HEK293 (cell line): ENCODE results near the gene IL4I1.
A peak's percentile ranks its signal among the peaks of the same experiment; 100 is the strongest.

Source experiments
- CTCF ChIA-PET: fragments of 350-600 bp; formaldehyde crosslinking; extraction: SDS; loops from one replicate; lab custom pipeline; 2021; ENCODE audit warnings: antibody characterized with exemption; lab: Yijun Ruan, JAX
- POLR2A ChIA-PET: fragments of 300-600 bp; formaldehyde crosslinking; extraction: SDS; loops from one replicate; lab custom pipeline; 2020; ENCODE audit warnings: antibody characterized with exemption, inconsistent platforms; lab: Yijun Ruan, JAX
- H3K27ac ChIP-seq: fragments of 200-500 bp; sonication (Bioruptor generic); 2 replicates; pipeline ENCODE4 v1.5.1; 2014; ENCODE audit warnings: low read depth, low read length, control low read depth, inconsistent platforms; ENCODE audit errors: extremely low read depth
- H3K36me3 ChIP-seq, 2 experiments: fragments of 200-500 bp in 1 of 2; sonication (Bioruptor generic) in 1 of 2; 1 replicate in 1 of 2; 2 replicates in 1 of 2; pipeline ENCODE4 v1.5.1; 2014 to 2017; ENCODE audit warnings: inconsistent platforms in 2 of 2, low read length in 2 of 2; ENCODE audit not compliant: control insufficient read depth in 2 of 2, insufficient read depth in 1 of 2
- H3K4me1 ChIP-seq: fragments of 200-500 bp; sonication (Bioruptor generic); 2 replicates; pipeline ENCODE4 v1.5.1; 2014; ENCODE audit warnings: mild to moderate bottlenecking, low read length, inconsistent platforms; ENCODE audit not compliant: control insufficient read depth, insufficient read depth
- H3K4me3 ChIP-seq: 2 replicates; pipeline ENCODE4 v1.5.1; 2011; ENCODE audit warnings: low read depth, mild to moderate bottlenecking, control low read depth, low read length, moderate library complexity
- H3K9me3 ChIP-seq: fragments of 200-500 bp; sonication (Bioruptor generic); 2 replicates; pipeline ENCODE4 v1.5.1; 2014; ENCODE audit warnings: low read depth, low read length, inconsistent platforms; ENCODE audit not compliant: control insufficient read depth, insufficient read depth
- GLI4 ChIP-seq: fragments of 450-650 bp; formaldehyde crosslinking; IDR thresholded peaks from 2 replicates; pipeline ENCODE4 v1.5.1; 2016; ENCODE audit warnings: missing biosample characterization, missing genetic modification characterization
- KLF8 ChIP-seq: fragments of 450-650 bp; formaldehyde crosslinking; IDR thresholded peaks from 2 replicates; pipeline ENCODE4 v1.5.1; 2016; ENCODE audit warnings: missing biosample characterization, missing genetic modification characterization
- TCF7L2 ChIP-seq: IDR thresholded peaks from 2 replicates; pipeline ENCODE4 v1.6.1; 2011; ENCODE audit warnings: low read depth, mild to moderate bottlenecking, inconsistent platforms, low read length, moderate library complexity, borderline replicate concordance
- TSHZ1 ChIP-seq: fragments of 450-650 bp; formaldehyde crosslinking; IDR thresholded peaks from 2 replicates; pipeline ENCODE4 v1.5.1; 2016; ENCODE audit warnings: missing biosample characterization, missing genetic modification characterization, borderline replicate concordance
- ZBTB11 ChIP-seq: fragments of 450-650 bp; formaldehyde crosslinking; conservative IDR thresholded peaks from 2 replicates; pipeline ENCODE4 v1.5.1; 2016; ENCODE audit warnings: low read depth, missing biosample characterization, missing genetic modification characterization
- ZBTB26 ChIP-seq: fragments of 450-650 bp; formaldehyde crosslinking; optimal IDR thresholded peaks from 2 replicates; pipeline ENCODE3; 2016; ENCODE audit warnings: missing biosample characterization, mild to moderate bottlenecking, missing genetic modification characterization
- ZNF121 ChIP-seq: fragments of 450-650 bp; formaldehyde crosslinking; IDR thresholded peaks from 2 replicates; pipeline ENCODE4 v1.5.1; 2016; ENCODE audit warnings: missing biosample characterization, missing genetic modification characterization
- ZNF311 ChIP-seq: fragments of 450-650 bp; formaldehyde crosslinking; IDR thresholded peaks from 2 replicates; pipeline ENCODE4 v1.5.1; 2017; ENCODE audit warnings: missing biosample characterization, missing genetic modification characterization, borderline replicate concordance
- ZNF335 ChIP-seq: fragments of 450-650 bp; formaldehyde crosslinking; conservative IDR thresholded peaks from 2 replicates; pipeline ENCODE4 v1.5.1; 2016; ENCODE audit warnings: missing biosample characterization, missing genetic modification characterization
- ZNF423 ChIP-seq: fragments of 450-650 bp; formaldehyde crosslinking; IDR thresholded peaks from 2 replicates; pipeline ENCODE4 v1.5.1; 2016; ENCODE audit warnings: missing biosample characterization, missing genetic modification characterization
- ZNF785 ChIP-seq: fragments of 450-650 bp; formaldehyde crosslinking; IDR thresholded peaks from 2 replicates; pipeline ENCODE4 v1.5.1; 2016; ENCODE audit warnings: missing biosample characterization, missing genetic modification characterization
- ZNF791 ChIP-seq: fragments of 450-650 bp; formaldehyde crosslinking; IDR thresholded peaks from 2 replicates; pipeline ENCODE4 v1.5.1; 2016; ENCODE audit warnings: missing biosample characterization, missing genetic modification characterization

IL4I1 gene

GRCh38 chr19:49933643-49934042, 37.0 kb upstream of the IL4I1 start (continued):
- TF ChIP-seq ZBTB11 (tag by site-specific recombination) (no peak), ZBTB26 (tag by site-specific recombination) (no peak), ZNF791 (tag by site-specific recombination) (no peak), GLI4 (tag by site-specific recombination) (no peak), TCF7L2 (no peak), ZNF335 (tag by site-specific recombination) (no peak)

- Histone ChIP-seq H3K4me3 (no peak overlapping the region), H3K4me1 (peaks cover 9% of the 10 kb centered on the region), H3K36me3 (peaks cover 6 to 15% of the 10 kb centered on the region in 2 experiments; a peak in 2 of 3 replicates), H3K27ac (no peak overlapping the region), H3K9me3 (no peaks in the 10 kb centered on the region)
- TF ChIP-seq TSHZ1 (tag by site-specific recombination): no peak
- no peak for TF ChIP-seq ZNF423 (tag by site-specific recombination)
- TF ChIP-seq KLF8 (tag by site-specific recombination): no peak
- TF ChIP-seq ZNF121 (tag by site-specific recombination): no peak
- POLR2A ChIA-PET: no interaction called here
- CTCF ChIA-PET: interaction anchor here (7.6 kb wide), 1 partner anchor 52 kb away, joined by 99 read pairs; no protein-coding TSS in a partner anchor
Measured at GRCh38 chr19:49932731-49933131, 36.0 kb upstream of the IL4I1 start.

- Histone ChIP-seq H3K27ac (no peak overlapping the region), H3K4me1 (peaks cover 9% of the 10 kb centered on the region), H3K9me3 (no peaks in the 10 kb centered on the region), H3K36me3 (peaks cover 7 to 22% of the 10 kb centered on the region in 2 experiments; a peak in 2 of 3 replicates), H3K4me3 (no peak overlapping the region)
- ChIA-PET POLR2A (no interaction called here), CTCF (interaction anchor here (7.6 kb wide), 1 partner anchor 53 kb away, joined by 99 read pairs; no protein-coding TSS in a partner anchor)
- TF ChIP-seq ZBTB26 (tag by site-specific recombination) (no peak), ZNF311 (tag by site-specific recombination) (peak; percentile 62; the same call in 1 of the 2 replicates), ZNF785 (tag by site-specific recombination) (0 out of 2 replicates have a peak, but pooled peaks have one; percentile 18)
Measured at GRCh38 chr19:49932041-49932451, 35.4 kb upstream of the IL4I1 start.
